Retinal pigment epithelial cell (primary cell): Measurements from ENCODE around the gene FBXL20.
"Not testable (repeated sequence)": the region's sequence is repeated elsewhere in the genome, so short reads cannot be mapped to it uniquely, and the experiment has no call there.

Experiments used
- DNase-seq: peaks from one replicate; pipeline ENCODE4 v3.0.0-alpha.2; 2010; ENCODE audit warnings: low read depth
- H3K4me3 ChIP-seq: 2 replicates; pipeline ENCODE4 v1.5.1; 2011; ENCODE audit warnings: mild to moderate bottlenecking, low read length, control low read depth, moderate library complexity
- TF ChIP-seq, protein P1 (sequence below): conservative IDR thresholded peaks from 2 replicates; pipeline ENCODE4 v1.5.1; 2011; ENCODE audit warnings: low read depth, low read length, control low read depth, inconsistent platforms

The FBXL20 gene, protein sequence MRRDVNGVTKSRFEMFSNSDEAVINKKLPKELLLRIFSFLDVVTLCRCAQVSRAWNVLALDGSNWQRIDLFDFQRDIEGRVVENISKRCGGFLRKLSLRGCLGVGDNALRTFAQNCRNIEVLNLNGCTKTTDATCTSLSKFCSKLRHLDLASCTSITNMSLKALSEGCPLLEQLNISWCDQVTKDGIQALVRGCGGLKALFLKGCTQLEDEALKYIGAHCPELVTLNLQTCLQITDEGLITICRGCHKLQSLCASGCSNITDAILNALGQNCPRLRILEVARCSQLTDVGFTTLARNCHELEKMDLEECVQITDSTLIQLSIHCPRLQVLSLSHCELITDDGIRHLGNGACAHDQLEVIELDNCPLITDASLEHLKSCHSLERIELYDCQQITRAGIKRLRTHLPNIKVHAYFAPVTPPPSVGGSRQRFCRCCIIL

DNA sequence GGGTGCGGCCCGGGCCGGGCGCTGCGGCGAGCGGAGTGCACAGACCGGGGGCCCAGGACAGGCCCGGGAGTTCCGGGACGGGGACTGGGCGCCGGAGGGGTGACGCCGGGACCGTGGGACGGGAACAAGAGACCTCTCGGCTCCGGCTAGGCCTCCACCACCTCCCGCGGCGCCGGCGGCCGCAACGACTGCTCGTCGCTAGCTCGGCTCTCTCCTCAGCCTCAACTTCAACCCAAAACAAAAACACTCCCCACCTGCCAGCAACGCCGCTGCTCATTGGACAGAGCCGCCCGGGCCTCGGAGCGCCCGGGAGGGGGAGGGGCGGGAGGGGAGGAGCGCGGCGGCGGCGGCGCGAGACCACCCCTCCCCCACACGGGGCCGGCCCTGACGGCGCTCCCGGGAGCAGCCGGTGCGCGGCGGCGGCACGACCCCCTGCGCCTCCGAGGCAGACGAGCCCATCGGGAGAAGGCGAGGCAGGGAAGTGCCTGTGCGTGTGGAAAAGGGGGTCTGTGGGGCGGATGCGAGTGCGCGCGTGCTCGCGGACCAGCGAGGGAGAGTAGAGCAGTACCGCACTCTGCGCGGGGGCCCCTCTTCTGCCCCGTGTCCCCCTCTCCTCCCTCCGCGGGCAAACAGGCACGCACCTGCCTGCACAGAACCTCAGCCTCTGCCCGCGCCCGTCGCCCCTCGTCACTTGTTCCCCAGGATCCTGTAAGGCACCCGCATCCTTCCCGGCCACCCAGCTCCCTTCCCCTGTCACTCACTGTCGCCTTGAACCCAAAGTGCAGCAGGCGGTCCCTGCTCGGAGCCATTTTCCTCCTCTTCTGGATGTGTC is at the start of gene FBXL20:
Gene FBXL20, minus strand, starts transcription at position 215 of the 832 bp plus-strand sequence. CDS start 224 bp downstream, outside the sequence.
- peak; percentile 54 for DNase-seq
- peak within 1 kb of the TSS; percentile 94 for H3K4me3 ChIP-seq
- TF ChIP-seq, protein P1, sequence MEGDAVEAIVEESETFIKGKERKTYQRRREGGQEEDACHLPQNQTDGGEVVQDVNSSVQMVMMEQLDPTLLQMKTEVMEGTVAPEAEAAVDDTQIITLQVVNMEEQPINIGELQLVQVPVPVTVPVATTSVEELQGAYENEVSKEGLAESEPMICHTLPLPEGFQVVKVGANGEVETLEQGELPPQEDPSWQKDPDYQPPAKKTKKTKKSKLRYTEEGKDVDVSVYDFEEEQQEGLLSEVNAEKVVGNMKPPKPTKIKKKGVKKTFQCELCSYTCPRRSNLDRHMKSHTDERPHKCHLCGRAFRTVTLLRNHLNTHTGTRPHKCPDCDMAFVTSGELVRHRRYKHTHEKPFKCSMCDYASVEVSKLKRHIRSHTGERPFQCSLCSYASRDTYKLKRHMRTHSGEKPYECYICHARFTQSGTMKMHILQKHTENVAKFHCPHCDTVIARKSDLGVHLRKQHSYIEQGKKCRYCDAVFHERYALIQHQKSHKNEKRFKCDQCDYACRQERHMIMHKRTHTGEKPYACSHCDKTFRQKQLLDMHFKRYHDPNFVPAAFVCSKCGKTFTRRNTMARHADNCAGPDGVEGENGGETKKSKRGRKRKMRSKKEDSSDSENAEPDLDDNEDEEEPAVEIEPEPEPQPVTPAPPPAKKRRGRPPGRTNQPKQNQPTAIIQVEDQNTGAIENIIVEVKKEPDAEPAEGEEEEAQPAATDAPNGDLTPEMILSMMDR, result no peak

DNA sequence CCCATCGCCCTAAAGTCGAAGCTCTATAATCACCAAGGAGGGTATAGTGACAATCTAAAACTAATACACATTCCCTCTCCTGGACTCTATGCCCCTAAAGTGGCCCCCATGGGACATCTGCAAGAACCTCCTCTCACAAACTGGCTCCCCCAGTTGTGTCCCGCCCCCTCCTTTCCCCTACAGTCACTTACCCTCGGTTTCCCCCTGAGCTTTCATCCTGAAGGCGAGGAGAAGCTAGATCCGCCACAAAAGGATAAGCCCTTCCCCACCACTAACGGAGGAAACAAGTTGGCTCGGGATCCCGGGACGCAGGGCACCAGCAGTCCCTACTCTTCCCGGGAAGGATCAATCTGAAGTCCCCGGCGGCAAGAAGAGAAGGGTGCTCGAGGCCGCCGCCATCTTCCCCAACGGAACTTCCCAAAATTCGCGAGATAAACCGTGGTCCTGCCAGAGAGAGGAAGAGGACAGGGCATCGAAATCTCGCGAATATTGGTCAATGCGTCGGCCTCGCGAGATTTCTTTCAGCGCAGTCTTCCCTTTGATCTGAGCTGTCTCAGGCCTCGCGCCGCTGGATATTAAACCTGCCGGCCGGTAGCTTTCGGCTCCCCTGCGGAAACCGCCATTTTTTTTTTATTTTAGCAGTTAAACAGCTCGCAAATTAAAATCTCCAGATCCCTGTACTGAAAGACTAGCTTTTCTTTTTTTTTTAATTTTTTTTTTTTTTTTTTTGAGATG is 49.6 kb upstream of the FBXL20 start, which contains the start of gene MED1:
Gene MED1, minus strand, starts transcription at position 417 of the 735 bp plus-strand sequence. Its CDS starts 201 bp downstream, at position 216.
- peak within 1 kb of the TSS; percentile 73 for H3K4me3 ChIP-seq
- TF ChIP-seq, protein P1, result no peak
- peak; percentile 92 for DNase-seq

DNA sequence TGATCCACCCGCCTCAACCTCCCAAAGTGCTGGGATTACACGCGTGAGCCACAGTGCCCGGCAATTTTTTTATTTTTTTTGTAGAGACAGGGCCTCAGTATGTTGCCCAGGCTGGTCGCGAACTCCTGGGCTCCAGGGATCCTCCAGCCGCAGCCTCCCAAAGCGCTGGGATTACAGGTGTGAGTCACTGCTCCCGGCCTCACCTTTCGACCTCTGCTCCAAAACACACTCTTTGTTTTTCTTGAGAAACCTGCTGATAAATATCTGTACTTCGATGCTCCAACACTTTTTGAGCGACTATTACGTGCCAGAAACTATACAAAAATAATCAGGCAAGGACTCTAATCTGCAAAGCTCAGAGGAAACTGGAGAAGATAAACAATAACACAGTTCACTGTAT is 48.6 kb upstream of the FBXL20 start:
- peak overlapping the region; percentile 73 for H3K4me3 ChIP-seq
- TF ChIP-seq, protein P1, result no peak
- no peak for DNase-seq

DNA sequence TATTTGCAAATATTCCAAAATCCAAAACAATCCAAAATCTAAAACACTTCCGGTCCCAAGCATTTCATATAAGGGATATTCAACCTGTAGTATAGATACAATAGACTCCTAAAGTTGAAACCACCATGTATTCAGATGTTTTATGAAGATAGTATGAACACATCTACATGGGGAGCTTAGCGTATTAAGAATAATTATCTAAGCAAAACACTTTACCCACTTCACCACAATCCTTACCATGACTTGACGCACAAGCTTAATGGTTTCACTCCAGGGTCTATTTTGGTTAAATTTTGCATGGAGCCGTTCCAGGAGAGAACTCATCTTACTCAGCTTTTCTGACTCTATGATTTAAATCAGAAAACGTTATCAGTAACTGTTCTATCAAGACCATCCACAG is 46.1 kb upstream of the FBXL20 start:
- DNase-seq, result no peak
- no peak overlapping the region for H3K4me3 ChIP-seq
- TF ChIP-seq, protein P1, result no peak

DNA sequence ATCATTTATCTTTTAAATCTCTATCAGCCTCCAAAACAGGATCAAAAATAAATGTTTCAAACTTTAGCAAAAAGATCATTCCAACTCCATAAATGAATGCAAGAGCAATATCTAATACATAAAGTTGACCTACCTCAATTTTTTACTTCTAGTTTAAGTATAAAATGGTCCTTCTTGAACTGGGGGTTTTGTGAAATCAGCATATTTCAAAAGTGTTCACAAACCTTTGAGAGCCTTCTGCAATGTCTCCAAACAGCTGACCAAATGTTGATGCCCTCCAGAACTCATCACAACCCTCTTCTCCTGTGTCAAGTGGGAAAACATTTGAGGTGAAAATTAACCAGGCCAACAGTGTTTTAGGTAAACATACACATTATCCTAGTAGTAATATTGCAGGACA is 41.9 kb upstream of the FBXL20 start:
- DNase-seq, result no peak
- H3K4me3 ChIP-seq, result no peak overlapping the region
- TF ChIP-seq, protein P1, result no peak

DNA sequence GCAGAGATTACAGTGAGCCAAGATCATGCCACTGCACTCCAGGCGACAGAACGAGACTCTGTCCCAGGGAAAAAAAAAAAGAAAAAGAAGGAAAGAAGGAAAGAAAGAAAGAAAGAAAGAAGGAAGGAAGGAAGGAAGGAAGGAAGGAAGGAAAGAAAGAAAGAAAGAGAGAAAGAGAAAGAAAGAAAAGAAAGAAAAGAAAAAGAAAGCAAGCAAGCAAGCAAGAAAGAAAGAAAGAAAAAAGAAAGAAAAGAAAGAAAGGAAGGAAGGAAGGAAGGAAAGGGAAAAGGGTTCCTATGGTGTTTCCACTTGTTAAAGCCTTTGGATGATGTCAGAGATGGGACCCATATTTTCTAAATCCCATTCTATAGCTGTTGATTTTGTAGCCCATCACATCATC is 38.4 kb upstream of the FBXL20 start:
- not testable (repeated sequence) for H3K4me3 ChIP-seq, DNase-seq

DNA sequence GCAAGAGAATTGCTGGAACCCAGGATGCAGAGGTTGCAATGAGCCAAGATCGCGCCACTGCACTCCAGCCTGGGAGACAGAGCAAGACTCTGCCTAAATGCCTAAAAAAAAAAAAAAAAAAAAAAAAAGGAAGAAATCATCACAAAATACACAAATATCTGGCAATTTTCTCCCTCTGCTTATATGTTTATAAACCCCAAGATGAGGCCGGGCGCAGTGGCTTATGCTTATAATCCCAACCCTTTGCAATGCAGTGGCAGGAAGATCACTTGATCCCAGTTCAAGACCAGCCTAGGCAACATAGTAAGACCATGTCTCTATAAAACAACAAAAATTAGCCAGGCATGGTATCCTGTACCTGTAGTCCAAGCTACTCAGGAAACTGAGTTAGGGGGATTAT is 28.2 kb upstream of the FBXL20 start:
- no peak overlapping the region for H3K4me3 ChIP-seq
- DNase-seq, result no peak
- TF ChIP-seq, protein P1, result no peak
